HG02571 (cell line): ENCODE measurements around the gene AMPH.

Experiments
- ATAC-seq: cut with Tn5 transposase; IDR thresholded peaks from one replicate; pipeline ENCODE4 v1.9.1; 2021; ENCODE audit warnings: mild to moderate bottlenecking, moderate library complexity; ENCODE audit not compliant: unreplicated experiment

AMPH gene

DNA sequence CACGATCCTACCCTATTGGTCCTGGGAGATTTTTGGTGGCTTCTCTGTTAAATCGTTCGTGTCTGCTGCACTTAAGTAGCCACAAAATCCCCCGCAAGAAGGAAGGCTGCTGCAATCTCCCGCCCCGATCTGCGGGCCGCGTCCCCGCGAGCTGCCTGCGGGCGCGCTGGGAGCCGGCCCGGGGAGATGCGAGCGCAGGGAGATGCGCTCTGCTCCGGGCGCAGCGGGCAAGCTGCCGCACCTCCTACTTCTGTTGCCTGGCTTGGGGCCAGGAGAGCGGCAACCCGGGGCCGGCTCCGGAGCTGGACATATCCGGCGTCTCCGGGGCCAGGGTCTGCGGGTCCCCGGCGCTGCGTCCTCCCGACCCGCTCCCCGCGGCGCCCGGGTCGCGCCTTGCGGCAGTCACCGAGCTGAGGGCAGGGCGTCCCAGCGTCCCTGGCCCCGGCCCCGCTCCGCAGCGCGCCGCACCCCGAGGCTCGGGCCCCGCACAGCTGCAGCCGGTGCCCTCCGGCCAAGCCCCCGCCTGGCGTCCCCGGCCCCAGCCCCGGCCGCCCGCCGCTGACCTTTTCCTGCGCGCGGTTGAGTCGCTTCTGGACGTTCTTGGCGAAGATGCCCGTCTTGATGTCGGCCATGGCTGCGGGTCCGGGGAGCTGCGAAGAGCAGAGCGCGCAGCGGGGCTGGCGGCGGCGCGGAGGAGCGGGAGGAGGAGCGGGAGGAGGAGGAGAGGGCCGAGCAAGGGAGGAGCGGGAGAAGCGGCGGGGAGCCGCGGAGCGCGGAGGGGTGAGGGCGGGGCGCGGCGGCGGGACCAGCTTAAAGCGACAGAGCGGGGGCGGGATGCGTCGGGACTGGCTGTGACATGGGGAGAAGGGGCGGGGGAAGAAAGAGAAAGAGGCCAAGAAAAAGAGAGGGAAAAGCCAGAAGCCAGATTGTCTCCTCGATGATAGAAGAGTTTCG, at the start of gene AMPH:
TSS of gene AMPH (minus strand) at position 654 of the 954 bp plus-strand sequence. CDS start at position 632, 22 bp downstream.
- no peak for ATAC-seq

DNA sequence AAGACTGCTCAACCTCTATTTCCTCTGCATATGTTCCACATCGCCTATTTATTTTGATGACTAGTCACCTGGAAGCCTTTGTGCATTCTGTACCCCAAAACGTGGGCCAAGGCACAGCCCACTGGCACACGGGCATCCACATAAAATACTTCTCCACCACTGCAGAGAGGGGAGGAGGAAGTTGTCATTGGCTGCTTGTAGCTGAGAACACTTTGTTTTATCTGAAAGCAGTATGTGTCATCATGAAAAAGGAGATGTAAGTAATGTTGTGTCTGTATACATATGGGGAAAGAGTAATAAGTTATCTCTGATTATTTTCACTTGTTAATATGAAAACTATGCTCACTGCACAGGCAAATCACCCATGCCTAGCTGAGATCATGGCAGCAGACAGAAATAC, 48.2 kb upstream of the AMPH start:
- ATAC-seq, result no peak

DNA sequence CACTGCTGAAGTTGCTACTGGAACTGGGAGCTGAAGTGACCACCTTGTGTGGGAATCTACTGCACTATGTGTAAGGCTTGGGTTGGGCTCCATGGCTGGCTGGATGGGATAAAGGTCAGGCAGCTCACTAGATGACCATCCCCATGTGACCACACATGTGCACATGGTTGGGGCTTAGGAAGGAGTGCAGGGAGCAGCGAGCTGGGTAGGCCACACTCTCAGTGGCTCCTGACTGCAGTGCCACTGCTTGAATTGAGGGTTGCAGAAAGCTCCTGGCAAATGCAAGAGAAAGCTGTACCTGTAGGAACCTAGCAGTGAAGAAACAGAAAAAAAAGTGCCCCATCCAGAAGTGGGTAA, 47.5 kb upstream of the AMPH start:
- ATAC-seq, result no peak

DNA sequence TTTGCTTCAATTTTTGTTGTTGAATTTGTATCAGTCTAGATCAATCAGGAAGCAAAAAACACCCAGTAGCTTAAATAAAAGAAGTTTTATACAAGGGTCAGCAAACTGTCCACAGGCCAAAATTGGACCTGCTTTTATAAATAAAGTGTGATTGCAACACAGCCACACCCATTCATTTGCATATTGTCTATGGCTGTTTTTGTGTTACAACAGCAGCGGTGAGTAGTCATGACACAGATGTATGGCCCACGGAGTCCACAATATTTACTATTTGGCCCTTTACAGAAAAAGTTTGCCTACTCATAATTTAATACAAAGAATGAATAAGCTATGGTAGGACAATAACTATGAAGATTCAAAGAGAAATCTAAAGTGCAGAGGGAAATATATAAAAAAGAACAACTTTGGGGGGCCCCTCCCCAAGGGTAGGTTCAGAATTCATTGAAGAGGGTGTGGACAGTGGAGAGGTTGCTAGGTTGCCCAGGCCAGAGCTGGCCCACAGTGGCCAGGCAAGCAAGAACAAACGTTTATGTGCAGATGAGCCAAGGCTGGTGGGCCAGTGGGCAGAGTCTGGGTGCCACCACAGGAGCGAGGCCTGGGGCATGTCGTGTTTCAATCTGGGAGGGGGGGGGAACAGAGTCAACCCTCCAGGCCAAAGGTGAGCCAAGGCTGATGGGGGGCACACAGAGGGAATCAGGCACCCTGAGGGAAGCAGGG, 47.0 kb upstream of the AMPH start:
- ATAC-seq, result no peak

DNA sequence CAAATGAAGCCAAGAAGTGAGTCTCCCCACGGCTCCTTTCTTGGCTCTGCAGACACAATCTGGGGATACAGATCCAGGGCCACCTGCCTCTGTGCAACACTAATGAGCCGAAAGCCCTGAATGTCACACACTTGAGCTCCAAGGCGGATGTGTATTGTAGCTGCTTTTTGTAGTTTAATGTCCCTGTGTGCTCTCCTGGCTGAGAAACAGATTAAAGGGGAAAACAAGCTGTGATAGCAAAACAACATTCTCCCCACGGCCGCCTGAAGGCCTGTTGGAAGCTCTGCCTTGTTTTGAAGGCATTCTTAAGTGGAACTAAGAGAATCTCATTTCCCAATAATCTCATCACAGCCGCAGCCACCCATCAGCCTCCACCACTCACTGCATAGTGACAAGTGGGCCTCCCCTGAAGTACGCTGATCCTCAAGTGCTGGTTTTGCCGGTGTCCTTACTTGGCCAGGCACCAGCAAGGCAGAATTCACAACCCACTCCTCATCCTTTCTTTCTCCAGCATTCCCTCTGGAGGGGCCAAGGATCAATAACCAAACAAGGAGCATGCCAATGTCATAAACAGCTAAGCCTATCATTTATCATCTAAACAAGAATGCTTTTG, 44.4 kb upstream of the AMPH start:
- ATAC-seq, result no peak

DNA sequence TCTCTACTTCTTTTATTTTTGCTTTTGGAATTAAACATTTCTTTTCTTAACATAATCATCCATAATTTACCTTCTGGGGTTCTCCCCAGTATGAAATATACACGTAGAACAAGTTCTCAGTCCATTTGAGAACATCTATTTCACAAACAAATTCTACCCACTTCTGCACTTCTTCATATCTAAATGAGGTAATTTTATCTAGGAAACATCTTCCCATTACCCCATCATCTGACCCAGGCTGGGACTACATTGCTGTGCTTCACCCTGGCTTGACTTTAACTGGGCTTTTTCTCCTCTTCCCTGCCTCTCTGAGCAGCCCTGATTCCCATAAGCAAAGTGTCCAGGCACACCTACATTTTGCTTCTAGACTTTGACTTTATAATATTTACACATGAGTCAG, 43.3 kb upstream of the AMPH start:
- no peak for ATAC-seq

DNA sequence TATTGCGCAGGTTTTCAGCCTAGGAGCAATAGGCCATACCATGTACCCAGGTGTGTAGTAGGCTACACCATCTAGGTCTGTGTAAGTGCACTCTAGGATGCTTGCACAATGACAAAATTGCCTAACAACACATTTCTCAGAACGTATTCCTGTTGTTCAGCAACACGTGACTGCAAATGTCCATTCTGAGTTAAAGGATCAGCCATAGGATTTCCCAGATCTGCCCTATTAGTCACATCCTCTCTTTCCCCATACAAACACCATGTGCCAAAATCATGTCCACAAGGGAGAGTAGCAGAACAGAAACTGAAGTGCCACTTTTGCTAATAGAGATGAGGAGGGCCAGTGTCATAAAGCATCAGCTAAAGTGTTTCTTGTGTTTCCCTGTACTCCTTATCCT, 42.6 kb upstream of the AMPH start:
- no peak for ATAC-seq

DNA sequence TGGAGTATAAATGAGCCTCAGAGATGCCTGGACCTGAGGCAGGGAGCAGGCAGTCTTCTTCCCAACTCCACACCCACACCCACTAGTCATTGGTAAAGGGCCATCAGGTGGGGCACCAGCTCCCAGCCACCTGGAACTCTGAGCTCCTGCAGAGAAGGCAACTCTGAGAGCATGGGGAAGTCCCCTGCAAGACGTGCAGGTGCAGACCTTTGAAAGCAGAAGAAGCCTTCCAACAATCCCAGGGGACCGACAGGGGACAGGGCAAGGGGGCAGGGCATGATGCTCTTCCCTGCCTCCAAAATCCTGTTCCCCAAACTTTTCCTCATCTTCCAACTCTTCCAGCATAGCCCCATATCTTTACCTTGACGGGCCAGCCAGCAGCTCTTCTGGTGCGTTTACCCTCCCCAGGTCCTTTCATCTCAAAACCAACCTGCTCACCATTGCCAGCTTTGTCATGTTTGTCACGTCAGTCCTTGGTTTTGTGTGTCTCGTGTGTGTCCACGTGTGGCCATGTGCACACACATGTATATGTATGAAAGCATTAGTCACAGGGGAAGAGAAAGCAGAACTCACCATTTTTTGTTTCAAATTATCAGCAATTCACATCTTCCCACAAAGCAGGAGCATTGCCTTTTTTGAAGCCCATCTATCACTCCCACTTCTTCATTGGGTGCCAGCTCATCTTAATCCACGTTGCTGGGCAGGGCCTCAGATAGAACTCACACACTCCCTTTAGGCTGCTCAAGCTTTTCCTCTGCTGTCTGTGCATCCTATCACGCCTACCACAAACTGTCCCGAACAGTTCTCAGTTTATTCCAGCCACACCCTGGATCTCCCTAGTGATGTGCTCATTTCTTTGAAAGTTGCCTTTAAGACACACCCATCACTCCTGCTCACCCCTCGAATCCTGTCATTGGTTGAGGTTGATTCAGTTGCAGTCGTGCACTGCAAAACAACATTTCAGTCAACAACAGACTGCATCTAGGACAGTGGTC, 41.0 kb upstream of the AMPH start:
- ATAC-seq, result no peak

DNA sequence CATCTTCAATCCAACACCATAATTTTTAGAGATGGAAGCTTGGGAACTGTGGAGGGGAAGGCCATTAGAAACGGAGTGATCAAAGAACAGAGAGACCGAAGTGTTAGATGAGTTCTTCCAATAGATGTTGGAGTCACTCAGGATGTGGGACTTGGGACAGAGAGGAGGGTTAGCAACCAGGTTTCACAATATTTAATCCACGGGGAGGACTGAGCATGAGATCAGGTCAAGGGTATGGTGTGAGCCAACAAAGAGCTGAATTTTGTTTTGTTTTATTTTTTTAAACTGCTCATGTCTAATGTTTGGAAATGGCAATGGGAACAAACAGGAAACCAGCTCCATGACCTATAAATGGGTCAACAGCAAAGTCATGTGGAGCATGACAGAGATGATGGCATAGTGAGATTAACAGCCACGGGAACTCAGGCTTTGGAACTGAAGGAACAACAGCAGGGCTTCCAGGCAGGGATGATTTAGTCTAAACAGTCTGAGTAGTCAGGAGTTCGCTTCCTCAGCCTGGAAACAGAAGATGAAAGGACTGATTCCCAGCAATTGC, 38.9 kb upstream of the AMPH start:
- no peak for ATAC-seq

DNA sequence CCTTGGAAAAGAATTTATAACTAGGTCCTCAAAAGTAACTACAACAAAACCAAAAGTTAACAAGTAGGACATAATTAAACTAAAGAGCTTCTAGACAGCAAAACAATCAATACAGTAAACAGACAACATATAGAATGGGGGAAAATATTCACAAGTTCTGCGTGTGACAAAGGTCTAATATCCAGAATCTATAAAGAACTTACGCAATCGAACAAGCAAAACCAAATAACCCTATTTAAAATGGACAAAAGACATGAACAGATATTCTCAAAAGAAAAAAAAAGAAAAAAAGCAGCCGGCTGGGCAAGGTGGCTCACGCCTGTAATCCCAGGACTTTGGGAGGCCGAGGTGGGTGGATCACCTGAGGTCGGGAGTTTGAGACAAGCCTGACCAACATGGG, 33.8 kb upstream of the AMPH start:
- no peak for ATAC-seq

DNA sequence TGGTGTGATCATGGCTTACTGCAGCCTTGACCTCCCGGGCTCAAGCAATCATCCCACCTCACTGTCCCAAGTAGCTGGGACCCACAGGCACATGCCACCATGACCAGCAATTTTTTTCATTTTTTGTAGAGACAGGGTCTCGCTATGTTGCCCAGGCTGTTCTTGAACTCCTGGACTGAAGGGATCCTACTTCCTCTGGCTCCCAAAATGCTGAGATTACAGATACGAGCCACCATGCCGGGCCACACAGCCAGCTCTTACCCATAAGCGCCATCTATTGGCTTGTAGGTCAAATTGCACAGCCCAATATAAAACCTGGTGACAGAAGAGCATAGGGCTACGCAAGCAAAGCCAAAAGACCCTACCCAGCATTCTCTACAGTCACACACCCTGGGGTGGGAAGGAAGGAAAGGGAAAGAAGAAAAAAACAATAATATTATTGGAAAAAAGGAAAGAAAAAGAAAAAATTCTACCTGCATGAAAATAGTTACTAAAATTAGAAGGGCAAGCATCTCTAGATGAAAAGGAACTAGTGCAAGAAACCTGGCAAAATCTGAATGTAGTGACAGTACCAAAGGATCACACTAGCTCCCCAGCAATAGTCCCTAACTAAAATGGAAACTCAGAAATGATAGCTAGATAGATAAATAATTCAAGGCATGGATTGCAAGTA, 29.4 kb upstream of the AMPH start:
- peak; percentile 65 for ATAC-seq

DNA sequence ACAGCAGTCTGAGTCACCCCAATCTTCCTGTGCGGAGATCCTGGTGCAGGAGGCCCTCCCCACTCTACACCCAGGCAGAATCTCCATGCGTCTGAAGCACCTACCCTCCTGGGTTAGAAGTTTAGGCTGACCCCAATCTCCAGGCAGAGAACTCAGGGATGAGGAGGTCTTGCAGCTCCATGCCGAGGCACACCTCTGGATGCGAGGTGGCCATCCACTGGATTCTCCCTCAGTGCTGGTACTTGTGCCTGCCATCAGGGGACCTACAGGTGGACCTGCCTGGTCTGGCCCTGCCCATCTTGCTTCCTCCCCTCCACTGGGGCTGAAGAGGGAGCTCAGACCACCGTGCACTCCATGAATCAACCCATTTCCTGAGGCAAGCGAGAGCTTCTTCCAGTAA, 28.8 kb upstream of the AMPH start:
- no peak for ATAC-seq

DNA sequence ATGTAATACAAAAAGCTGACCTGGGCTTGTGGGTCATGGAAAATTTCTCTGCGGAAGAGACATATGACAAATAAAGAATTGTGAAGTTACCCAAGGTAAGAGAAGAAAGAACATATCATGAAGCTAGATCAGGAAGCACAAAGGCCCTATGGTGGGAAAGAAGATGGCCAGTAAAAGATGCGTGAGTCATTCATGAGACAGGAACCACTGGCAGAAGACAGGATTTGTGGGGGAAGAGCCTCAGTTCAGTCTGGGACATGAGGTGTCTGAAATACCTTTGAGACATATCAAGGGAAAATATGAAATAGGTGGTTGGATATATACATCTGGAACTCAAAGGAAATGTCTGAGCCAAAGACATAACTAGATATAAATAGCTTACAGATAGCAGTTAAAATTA, 27.7 kb upstream of the AMPH start:
- no peak for ATAC-seq

DNA sequence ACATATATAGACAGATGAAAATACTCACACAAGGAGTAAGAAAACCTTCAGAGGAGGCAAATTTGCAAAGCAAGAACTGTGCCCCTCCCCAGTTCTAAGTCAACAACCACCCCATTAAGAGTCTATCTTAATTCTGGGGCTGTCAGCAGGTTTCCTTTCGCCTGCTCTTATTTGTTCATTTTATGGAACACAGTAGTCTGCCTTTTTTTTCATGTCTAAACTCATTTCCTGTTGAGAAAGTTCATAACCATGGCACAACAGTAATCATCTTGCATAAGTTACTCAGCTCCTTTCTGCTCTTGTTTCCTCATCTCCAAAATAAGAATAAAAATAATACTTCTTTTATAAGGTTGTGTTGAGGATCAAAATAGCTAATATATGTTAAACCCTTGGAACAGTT, 25.8 kb upstream of the AMPH start:
- ATAC-seq, result no peak

DNA sequence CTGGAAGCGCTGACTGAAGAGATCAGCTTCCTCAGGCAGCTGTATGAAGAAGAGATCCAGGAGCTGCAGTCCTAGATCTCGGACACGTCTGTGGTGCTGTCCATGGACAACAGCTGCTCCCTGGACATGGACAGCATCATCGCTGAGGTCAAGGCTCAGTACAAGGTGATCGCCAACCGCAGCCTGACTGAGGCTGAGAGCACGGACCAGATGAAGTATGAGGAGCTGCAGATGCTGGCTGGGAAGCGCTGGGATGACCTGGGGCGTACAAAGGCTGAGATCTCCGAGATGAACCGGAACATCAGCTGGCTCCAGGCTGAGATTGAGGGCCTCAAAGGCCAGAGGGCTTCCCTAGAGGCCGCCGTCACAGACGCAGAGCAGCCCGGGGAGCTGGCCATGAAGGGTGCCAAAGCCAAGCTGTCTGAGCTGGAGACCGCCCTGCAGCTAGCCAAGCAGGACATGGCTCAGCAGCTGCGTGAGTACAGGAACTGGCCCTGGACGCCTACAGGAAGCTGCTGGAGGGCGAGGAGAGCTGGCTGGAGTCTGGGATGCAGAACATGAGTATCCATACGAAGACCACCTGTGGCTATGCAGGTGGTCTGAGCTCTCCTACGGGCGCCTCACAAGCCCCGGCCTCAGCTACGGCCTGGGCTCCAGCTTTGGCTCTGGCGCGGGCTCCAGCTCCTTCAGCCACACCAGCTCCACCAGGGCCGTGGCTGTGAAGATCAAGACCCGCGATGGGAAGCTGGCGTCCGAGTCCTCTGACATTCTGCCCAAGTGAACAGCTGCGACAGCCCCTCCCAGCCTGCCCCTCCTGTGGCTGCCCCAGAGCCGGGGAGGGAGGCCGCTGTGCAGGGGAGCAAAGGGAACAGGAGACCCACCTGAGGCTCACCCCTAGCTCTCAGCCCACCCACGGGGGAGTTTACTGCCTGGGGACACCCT, 24.9 kb upstream of the AMPH start:
- no peak for ATAC-seq

DNA sequence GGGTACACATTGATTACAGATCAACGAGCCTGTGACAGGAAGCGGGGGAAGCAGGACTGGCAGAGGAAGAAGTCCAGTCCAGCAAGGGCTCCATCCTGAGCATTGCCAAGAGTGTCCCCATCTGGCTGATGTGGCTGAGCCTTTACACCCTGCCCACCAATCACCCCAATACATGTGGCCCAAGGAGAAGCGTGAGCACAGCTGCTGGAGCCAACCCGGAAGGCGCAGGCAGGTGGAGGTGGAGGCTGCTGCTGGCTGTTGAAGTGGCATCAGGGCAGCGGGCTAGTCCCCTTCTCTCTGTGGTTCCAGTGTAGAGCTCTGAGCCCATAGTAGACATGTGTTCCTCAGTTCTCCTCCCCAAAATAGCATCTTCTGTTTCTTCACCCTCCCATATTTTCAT, 6.8 kb upstream of the AMPH start:
- ATAC-seq, result no peak

DNA sequence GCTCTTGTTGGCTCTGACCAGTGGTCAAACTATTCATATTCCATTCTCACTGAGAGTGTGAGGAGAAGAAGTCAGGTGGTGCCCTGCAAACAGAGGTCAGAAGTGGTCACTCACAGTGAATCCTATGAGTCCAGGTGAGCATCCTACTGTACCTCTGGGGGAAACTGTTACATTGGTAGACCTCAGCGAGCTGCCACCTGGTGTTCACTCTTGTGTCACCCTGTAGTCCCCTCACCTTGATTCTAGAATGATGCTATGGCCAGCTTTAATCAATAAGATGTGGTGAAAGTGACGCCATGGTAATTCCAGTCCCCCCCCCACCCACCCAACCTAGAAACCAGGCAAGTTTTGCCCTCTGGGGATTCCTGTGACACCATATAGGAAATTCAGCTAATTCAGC, 1.2 kb upstream of the AMPH start:
- no peak for ATAC-seq

DNA sequence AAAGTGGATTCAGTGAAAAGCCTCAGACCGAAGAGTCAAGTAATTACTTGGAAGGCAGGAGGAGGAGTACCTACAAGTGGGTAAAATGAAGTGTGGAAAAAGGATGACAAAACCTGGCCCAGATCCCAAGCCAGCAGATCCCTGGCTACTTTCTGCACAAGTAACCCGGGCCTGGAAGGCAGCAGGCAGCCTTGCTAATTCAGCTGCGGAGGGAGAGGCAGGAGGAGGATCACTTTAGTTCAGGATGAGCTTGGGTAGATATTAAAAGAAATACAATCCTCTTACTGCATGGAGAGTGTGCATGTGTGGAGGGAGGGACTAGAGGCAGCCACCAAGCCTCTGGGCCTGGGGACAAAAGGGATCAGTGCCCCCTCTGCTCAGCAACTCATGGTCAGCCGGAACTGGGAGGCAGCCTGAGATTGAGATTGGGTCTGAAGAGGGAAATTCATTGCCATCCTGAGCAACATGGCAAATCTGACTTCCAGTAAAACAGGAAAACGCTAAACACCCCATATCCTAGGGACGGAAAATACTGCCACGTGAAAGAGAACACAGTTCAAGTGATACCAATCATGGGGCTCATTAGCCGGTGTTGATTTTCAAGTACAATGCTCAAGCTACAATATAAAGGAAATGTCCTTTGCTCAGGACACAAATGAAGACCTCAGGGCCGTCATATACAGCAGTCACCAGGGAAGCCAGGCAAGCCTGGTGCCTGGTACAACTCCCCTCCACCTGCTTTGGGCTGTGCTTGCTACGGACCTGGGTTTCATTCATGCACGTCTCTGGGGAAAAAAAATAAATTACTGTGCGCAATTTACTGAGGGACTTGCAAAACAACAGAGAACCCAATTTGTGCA, 1.3 kb downstream of the AMPH start:
- ATAC-seq, result no peak
